ENCODE data around the gene ADORA2A. TPM values are rescaled to one million over a fixed set of nuclear protein-coding genes. Genes with fewer than 3 reads are reported as not detected.

The ADORA2A gene
- total RNA-seq, 1 donor from 2014 or later: 3.8 TPM

DNA sequence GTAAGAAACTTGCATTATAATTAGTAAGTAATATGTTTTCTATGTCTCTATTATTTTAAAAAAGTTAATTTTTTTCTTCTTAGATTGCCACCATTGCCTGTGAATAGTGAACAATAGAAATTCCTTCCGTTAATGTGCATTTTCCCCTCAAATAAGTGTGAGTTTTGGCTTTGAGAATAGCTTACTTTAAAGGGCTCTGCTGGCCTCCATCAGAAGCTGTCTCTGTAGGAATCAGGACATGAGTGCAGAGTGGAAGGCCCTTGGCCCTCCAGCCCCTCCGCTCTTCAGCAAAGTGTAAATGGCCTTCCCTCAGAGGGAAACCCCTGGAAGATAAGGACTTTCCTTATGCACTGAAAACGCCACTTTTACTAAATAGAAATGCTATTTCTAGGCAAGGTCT, 24.1 kb upstream of the ADORA2A start:
- no peak for DNase-seq (ENCODE audit: low read depth in 2 of 2)

DNA sequence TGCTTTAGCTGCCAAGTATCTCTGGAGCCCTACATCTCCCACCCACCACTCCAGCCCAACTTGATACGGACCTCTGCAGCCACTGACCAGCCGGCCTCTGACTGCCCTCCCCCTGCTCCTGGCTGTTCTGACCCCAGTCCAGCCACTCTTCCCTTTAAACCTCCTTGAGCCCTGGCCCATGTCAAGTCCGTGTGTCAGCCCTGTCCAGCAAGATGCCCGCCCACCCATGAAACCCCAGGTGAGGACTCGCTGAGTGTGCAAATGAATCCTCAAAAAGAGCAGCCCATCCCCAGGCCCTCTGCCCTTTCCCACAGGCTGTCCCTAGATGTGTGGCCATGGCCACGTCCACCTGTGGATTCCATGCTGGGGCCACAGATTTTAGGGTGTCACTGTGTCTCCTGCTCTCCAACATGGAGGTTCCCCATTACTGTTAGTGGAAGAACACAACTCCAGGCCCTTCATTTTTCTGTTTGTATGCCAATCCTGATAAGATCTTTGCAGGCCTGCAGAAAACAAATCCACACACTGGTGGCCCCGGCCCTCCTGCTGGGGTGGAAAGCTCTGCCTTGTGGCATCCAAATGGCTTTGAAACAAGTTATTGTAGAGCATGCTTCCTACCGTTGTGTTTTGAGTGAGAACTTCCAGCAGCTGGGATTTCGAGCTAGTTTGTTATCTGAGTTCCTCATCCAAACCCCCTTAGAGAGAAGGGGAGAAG, 22.7 kb upstream of the ADORA2A start:
- DNase-seq (ENCODE audit: low read depth in 2 of 2): no peak

DNA sequence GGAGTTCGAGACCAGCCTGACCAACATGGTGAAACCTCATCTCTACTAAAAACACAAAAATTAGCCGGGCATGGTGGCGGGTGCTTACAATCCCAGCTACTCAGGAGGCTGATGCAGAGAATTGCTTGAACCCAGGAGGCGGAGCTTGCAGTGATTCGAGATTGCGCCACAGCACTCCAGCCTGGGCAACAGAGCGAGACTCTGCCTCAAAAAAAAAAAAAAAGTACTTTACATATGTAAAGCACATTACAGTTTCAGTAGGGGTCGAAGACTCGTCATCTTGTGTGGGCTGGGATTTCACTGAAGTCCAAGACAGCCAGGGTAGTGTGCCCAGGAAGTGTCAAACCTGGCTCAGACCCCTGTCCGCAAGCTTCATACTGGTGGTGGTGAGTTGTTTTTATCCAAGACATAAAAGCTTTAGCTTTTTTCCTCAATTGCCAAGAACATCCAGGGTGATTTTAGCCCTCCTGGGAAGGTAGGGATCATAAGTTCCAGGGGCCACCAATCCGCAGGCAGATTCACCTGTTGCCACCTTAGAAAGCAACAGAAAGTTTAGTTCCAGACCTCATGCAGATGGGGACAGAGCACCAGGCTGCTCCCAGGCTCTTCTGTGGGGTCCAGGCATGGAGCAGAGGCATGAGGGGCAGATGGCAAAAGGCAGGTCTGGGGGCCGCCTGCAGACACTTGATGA, 21.6 kb upstream of the ADORA2A start:
- no peak for DNase-seq (ENCODE audit: low read depth in 2 of 2)

DNA sequence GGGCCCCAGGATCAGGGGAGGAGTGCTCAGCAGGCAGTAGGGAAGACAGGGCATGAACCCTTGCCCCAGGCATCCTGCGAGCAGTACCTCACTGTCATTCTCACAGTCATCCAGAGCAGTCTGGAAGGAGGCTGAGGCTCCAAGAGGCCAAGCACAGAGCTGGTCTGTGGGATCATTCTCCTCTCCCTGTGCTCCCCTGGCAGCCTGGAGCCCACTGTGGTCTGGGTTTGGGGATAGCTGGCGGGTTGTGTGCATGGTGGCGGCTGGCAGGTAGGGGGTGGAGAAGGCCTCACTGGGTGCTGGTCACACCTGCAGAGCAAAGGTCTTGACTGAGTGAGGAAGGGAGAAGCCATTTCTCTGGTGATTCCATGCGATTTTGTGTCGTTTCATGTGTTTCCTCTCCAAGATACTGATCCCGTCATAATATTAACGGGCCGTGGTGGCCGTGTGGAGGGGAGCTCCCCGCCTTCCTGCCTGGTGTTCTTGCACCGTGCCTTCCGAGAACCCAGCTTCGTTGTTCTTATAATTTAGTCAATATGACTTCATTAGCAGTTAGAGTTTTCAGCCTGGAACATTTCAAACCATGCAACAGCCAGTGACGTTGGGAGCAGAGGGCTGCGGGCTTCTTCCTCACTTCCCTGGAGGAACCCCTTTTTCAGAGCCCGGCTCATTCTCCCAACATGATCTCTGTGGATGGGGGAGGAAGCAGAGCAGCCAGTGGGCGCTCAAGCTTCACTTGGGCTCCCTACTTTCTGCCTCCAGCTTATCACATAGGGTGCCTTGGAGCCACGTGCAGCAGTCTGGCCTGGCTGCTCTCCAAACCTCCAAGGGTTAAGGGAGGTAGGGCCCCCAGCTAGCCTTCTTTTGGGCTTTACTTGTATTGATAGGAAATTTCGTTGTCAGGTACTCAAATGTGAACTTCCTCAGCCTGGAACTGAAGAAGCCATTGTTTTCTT, 20.8 kb upstream of the ADORA2A start:
- DNase-seq (ENCODE audit: low read depth in 2 of 2): no peak

DNA sequence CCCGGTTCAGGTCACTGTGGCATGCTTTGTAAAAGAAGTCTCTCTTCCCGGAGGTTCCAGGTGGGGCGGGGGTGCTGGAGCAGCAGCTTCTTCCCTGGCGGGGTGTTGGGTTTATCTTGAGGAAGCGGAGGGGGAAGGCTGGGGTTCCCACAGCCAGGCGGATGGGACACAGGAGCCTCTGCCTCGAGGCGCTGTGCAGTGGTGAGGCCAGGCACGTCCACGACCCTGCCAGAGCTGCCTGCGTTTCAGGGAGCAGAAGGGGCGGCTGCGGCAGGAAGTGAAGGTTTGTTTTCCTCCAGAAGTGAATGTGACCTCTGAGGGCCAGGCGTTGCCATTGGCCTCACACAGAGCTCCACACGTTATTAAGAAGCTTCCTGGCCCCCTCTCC, 20.1 kb upstream of the ADORA2A start:
- DNase-seq (ENCODE audit: low read depth in 2 of 2): peak; percentile 37 to 60

GRCh38 chr22:24407884-24408283, 19.5 kb upstream of the ADORA2A start:
- no peak for DNase-seq (ENCODE audit: low read depth in 2 of 2)

GRCh38 chr22:24408630-24409029, 18.8 kb upstream of the ADORA2A start:
- peak; percentile 41 to 62 for DNase-seq (ENCODE audit: low read depth in 2 of 2)

DNA sequence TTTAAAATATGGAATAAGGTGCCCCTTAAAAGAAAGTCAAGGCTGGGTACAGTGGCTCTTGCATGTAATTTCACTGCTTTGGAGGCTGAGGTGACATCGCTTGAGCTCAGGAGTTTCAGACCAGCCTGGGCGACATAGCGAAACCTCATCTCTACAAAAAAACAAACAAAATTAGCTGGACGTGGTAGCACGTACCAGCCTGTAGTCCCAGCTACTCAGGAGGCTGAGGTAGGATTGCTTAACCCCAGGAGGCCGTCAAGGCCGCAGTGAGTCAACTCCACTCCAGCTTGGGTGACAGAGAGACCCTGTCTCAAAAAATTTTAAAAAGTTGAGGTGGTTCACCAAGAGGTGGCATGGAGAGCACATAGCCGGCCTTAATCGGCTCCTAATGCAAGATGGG, 17.7 kb upstream of the ADORA2A start:
- DNase-seq (ENCODE audit: low read depth in 2 of 2): no peak

DNA sequence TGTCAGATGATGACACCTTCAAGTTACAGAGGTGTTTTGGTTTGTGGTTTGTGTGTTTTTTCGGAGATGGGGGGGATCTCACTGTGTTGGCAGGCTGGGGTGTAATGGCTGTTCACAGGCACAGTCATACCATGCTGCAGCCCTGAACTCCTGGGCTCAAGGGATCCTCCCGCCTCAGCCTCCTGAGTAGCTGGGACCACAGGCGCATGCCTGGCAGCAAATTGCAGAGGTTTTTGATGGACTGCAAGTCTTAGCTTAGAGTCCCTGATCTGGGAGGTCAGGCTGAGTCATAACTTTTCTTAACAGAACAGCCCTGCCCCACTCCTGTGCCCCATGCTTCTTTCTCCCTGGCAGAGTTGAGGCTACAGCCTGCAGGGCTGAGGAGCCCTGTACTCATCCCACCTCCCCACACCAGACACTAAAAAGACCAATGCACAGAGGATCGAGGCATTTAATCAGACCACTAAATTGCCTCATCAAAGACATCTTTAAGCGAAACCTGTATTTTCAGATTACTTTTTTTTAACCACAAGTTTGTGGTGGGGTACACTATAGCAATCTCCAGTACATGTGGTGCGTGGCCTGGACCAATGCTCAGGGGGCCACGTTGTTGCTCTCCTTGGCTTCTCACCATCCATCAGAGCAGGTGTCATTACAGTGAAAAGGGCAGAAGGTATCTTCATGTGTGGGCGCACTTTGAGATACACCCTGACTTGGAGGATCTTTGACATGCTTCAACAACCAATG, 17.1 kb upstream of the ADORA2A start:
- DNase-seq (ENCODE audit: low read depth in 2 of 2): peak in 1 of 2 donors; percentile 46

- no peak for DNase-seq (ENCODE audit: low read depth in 2 of 2)
Measured at GRCh38 chr22:24411256-24412004, 16.0 kb upstream of the ADORA2A start.

DNA sequence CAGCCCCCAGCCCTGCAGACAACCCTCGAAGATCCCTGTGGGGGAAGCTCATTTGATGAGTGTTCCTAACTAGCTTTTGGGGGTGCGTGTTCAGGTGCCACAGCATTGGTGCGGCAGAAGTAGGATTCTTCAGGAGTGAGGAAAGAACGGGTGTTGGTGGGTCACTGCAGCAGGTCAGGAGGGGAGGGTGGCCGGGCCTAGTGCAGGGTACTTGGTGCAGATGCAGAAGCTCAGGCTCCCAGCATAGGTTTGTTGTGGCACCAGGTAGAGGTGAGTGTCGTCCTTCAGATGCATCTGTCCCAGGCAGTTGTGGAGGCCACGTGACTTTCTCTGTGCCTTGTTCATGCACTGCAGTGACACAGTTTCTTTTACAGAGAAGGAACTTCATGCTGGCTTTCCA, 15.1 kb upstream of the ADORA2A start:
- DNase-seq (ENCODE audit: low read depth in 2 of 2): no peak

GRCh38 chr22:24413271-24413670, 14.1 kb upstream of the ADORA2A start:
- DNase-seq (ENCODE audit: low read depth in 2 of 2): no peak

GRCh38 chr22:24413736-24414385, 13.5 kb upstream of the ADORA2A start:
- DNase-seq (ENCODE audit: low read depth in 2 of 2): no peak

- DNase-seq (ENCODE audit: low read depth in 2 of 2): no peak
Measured at GRCh38 chr22:24414523-24414922, 12.9 kb upstream of the ADORA2A start.

DNA sequence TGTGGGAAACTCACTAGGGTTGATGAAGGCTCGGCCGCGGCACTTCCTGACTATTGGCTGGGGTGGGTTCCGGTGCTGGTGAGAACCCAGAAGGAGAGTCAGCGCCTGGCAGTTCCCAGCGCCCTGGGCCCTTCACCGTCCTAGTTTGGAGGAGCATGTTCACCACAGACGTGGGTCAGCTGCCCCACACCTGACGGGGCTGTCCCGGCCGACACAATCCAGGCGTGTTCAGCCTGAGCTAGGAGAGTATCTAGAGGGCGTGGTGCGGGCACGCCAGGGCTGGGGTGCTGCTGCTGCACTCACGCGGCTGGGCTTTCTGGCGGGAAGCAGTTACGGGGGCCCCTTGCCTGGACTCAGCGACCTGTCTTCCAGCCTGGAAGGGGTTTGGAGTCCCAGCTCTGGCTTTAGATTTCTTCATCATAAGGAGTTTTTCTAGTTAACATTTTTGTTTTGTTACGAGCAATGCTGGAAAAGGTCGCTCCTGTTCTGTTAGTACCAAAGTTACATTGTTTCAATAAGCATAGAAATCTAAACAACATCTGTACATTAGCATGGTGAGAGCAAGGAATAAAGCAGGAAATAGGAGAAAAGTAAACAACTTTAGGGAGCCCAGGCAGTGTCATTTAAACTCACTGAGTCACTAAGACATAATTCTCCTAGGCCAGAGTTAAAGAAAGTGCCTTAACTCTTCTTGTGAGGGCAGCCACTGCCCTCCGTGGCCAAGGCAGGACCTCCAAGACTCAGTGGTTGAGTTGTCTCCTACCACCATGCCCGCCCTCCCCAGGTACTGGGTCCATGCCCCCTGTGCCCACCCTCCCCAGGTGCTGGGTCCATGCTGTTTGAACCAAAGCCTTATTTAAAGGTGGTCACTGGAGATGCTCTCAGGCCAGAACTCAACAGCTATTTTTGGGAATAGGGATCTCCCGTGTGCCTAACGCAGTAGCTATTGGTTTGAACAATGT, 12.1 kb upstream of the ADORA2A start:
- DNase-seq (ENCODE audit: low read depth in 2 of 2): no peak

GRCh38 chr22:24416095-24416494, 11.3 kb upstream of the ADORA2A start:
- no peak for DNase-seq (ENCODE audit: low read depth in 2 of 2)

- DNase-seq (ENCODE audit: low read depth in 2 of 2): no peak
Measured at GRCh38 chr22:24416611-24417010, 10.8 kb upstream of the ADORA2A start.

- no peak for DNase-seq (ENCODE audit: low read depth in 2 of 2)
Measured at GRCh38 chr22:24417200-24417599, 10.2 kb upstream of the ADORA2A start.
